SK-N-MC (cell line): Measurements from ENCODE around the gene HRNR.

Experiments used
- DNase-seq: peaks from one replicate; pipeline ENCODE4 v3.0.0-alpha.2; 2011; ENCODE audit warnings: low read depth, low spot score
- H3K27ac ChIP-seq: fragments of 200-600 bp; sonication (generic); 2 replicates; pipeline ENCODE4 v1.5.1; 2016; ENCODE audit warnings: mixed run types
- H3K36me3 ChIP-seq: fragments of 200-600 bp; sonication (generic); 2 replicates; pipeline ENCODE4 v1.6.1; 2017; ENCODE audit warnings: antibody characterized with exemption, low read length, mixed read lengths; ENCODE audit not compliant: insufficient read depth
- H3K4me3 ChIP-seq: fragments of 200-600 bp; sonication (generic); 2 replicates; pipeline ENCODE4 v1.5.1; 2016
- H3K9ac ChIP-seq: fragments of 200-600 bp; sonication (generic); 2 replicates; pipeline ENCODE4 v1.8.0; 2017; ENCODE audit warnings: mixed run types, mixed read lengths; ENCODE audit not compliant: insufficient read length
- H3K9me3 ChIP-seq: fragments of 200-600 bp; sonication (generic); 2 replicates; pipeline ENCODE4 v1.6.1; 2017; ENCODE audit warnings: low read depth, mild to moderate bottlenecking, antibody characterized with exemption, low read length, moderate library complexity, mixed read lengths
- EZH2 ChIP-seq: fragments of 200-600 bp; sonication (generic); IDR thresholded peaks from one replicate; pipeline ENCODE4 v1.6.1; 2017; ENCODE audit warnings: antibody characterized with exemption
- FOXP2 ChIP-seq: optimal IDR thresholded peaks from 2 replicates; pipeline ENCODE3; 2011; ENCODE audit warnings: mild to moderate bottlenecking, moderate library complexity; ENCODE audit not compliant: insufficient read depth; ENCODE audit errors: extremely low read length, control extremely low read depth
- POLR2AphosphoS5 ChIP-seq: IDR thresholded peaks from 2 replicates; pipeline ENCODE4 v1.6.1; 2012; ENCODE audit warnings: mild to moderate bottlenecking, low read depth, low read length, borderline replicate concordance

Gene HRNR

GRCh38 chr1:152182944-152183361 is 41.0 kb downstream of the HRNR start:
- H3K9ac ChIP-seq: no peak overlapping the region
- H3K4me3 ChIP-seq: no peak overlapping the region
- no peaks in the 10 kb centered on the region for H3K9me3 ChIP-seq
- no peak overlapping the region for H3K27ac ChIP-seq
- no peaks in the 10 kb centered on the region for H3K36me3 ChIP-seq
- TF ChIP-seq POLR2AphosphoS5 (no peak), FOXP2 (no peak), EZH2 (no peak)
- DNase-seq: no peak

DNA sequence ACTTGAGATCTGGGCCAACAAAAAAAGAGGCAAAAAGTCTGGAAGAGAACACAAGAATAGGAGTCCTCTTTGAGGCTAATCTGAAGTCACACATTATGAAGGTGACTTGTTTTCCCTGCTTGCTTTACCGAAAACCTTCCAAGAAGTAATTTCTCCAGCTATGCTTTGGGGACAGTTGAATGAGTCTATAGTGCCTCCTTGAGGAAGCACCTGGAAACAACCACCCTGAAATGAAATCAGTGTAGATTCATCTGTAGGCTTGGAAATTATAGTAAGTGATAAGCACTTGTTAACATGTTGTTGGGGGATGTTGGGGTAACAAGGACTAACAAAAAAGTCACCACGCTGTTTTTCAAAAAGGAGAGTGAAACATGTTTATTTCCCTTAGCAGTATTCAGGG is 41.6 kb downstream of the HRNR start:
- Histone ChIP-seq H3K9me3 (no peaks in the 10 kb centered on the region), H3K27ac (no peak overlapping the region), H3K4me3 (no peak overlapping the region), H3K9ac (no peak overlapping the region), H3K36me3 (no peaks in the 10 kb centered on the region)
- DNase-seq: no peak
- TF ChIP-seq EZH2 (no peak), FOXP2 (no peak), POLR2AphosphoS5 (no peak)

DNA sequence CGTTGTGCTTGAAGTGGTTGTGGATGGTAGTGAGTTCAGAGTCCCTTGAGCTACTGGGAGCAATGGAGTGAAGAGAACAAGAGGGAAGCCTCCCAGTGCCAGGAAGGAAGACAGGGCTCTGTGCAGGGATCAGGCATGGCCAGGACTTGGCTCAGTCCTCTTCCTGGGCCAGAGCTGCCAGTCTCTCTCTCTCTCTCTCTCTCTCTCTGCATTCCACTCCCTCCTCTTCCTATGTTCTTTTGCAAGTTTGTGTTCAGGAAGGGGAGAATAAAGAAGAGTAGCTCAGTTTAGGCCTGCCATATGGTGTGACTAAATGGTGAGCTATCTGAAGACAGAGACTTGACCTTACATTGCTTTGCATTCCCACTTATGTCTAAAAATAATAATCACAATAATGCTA is 44.4 kb downstream of the HRNR start:
- H3K4me3 ChIP-seq: no peak overlapping the region
- no peak for DNase-seq
- H3K9me3 ChIP-seq: no peaks in the 10 kb centered on the region
- H3K36me3 ChIP-seq: no peaks in the 10 kb centered on the region
- H3K9ac ChIP-seq: no peak overlapping the region
- no peak for TF ChIP-seq EZH2
- TF ChIP-seq FOXP2: no peak
- no peak for TF ChIP-seq POLR2AphosphoS5
- no peak overlapping the region for H3K27ac ChIP-seq

DNA sequence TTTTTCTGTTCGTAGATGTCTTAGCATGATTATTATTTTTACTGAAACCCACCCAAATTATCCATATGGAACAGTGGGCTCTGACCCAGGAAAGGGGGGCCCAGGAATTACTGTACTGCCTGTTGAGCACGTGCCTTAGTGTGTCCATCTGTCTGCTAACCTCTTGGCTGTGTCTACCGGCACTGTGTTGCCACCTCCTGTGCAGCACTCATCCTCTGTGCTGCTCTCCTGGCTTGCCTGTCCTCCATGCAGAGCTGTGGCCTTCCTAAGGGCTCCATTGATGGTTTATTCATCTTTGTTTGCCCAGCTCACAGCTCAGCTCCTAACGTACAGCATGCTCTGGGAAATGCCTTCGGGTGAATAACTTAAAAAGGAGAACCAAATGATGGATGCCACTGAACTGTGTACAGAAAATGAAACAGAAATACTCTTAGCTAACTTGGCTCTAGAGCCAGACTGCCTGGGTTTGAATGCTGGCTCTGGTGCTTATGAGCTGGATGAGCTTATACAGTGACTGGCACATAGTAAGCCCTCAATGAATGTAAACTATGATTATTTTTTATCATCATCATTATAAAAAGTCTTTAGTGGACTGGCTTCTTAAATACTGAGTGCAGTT is 53.6 kb downstream of the HRNR start:
- no peaks in the 10 kb centered on the region for H3K36me3 ChIP-seq
- H3K27ac ChIP-seq: no peak overlapping the region
- no peak for DNase-seq
- no peak overlapping the region for H3K9ac ChIP-seq
- no peak overlapping the region for H3K4me3 ChIP-seq
- TF ChIP-seq POLR2AphosphoS5 (no peak), FOXP2 (no peak), EZH2 (no peak)
- no peaks in the 10 kb centered on the region for H3K9me3 ChIP-seq

GRCh38 chr1:152169366-152170025 is 54.5 kb downstream of the HRNR start:
- H3K4me3 ChIP-seq: no peak overlapping the region
- H3K36me3 ChIP-seq: no peaks in the 10 kb centered on the region
- TF ChIP-seq EZH2: no peak
- H3K9ac ChIP-seq: no peak overlapping the region
- no peaks in the 10 kb centered on the region for H3K9me3 ChIP-seq
- DNase-seq: no peak
- H3K27ac ChIP-seq: no peak overlapping the region

GRCh38 chr1:152168535-152168868 is 55.5 kb downstream of the HRNR start:
- TF ChIP-seq EZH2 (no peak), POLR2AphosphoS5 (no peak)
- no peak for DNase-seq
- H3K9me3 ChIP-seq: no peaks in the 10 kb centered on the region
- no peak overlapping the region for H3K4me3 ChIP-seq
- H3K27ac ChIP-seq: no peak overlapping the region
- H3K36me3 ChIP-seq: no peaks in the 10 kb centered on the region
- H3K9ac ChIP-seq: no peak overlapping the region

GRCh38 chr1:152167835-152168534 is 56.0 kb downstream of the HRNR start:
- no peak for DNase-seq
- H3K4me3 ChIP-seq: no peak overlapping the region
- H3K36me3 ChIP-seq: no peaks in the 10 kb centered on the region
- TF ChIP-seq EZH2 (no peak), FOXP2 (no peak), POLR2AphosphoS5 (no peak)
- no peaks in the 10 kb centered on the region for H3K9me3 ChIP-seq
- no peak overlapping the region for H3K27ac ChIP-seq
- no peak overlapping the region for H3K9ac ChIP-seq

DNA sequence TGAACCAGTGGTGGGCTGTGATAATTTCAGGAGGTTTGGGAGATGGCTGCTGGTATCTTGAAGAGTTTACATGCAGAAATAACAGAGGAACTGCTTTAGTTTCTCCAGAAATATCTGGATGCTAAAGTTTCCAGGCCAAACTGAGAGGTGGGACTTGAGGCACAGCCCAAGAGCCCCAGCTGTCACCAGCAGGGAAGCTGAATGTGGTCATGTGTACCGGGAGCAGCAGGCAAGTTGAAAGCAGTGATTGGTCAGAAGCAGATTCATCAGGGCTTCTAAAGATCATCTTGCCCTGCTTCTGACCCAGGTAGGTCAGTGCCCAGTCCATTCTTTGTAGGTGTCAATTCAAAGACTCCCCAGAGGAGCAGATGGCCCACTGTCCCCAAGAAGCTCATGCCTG is 57.0 kb downstream of the HRNR start:
- Histone ChIP-seq H3K9me3 (no peaks in the 10 kb centered on the region), H3K27ac (no peak overlapping the region), H3K9ac (no peak overlapping the region), H3K36me3 (no peaks in the 10 kb centered on the region), H3K4me3 (no peak overlapping the region)
- no peak for DNase-seq
- TF ChIP-seq FOXP2 (no peak), EZH2 (no peak), POLR2AphosphoS5 (no peak)

- H3K27ac ChIP-seq: no peak overlapping the region
- H3K36me3 ChIP-seq: no peaks in the 10 kb centered on the region
- no peaks in the 10 kb centered on the region for H3K9me3 ChIP-seq
- H3K9ac ChIP-seq: no peak overlapping the region
- no peak for DNase-seq
- no peak overlapping the region for H3K4me3 ChIP-seq
- no peak for TF ChIP-seq EZH2
- no peak for TF ChIP-seq POLR2AphosphoS5
- no peak for TF ChIP-seq FOXP2
Measured at GRCh38 chr1:152165286-152166077, 58.5 kb downstream of the HRNR start.
